Skeletal muscle tissue (tissue), 4 donors: ENCODE results near the gene PAFAH1B2. TPM values are rescaled to one million over a fixed set of nuclear protein-coding genes. Genes with fewer than 3 reads are reported as not detected.
A peak's percentile ranks its signal among the peaks of the same experiment; 100 is the strongest.

ENCODE experiments used
- H3K27ac ChIP-seq: one replicate; pipeline ENCODE4 v1.7.0; 2013; ENCODE audit warnings: mild to moderate bottlenecking, low read depth, low read length, inconsistent platforms
- H3K27me3 ChIP-seq, 3 donors: one replicate each; pipeline ENCODE4 v1.7.0; 2013; ENCODE audit warnings: low read length in 3 of 3; ENCODE audit not compliant: control insufficient read depth in 3 of 3, insufficient read depth in 3 of 3
- H3K36me3 ChIP-seq, 3 donors: one replicate each; pipeline ENCODE4 v1.7.0; 2013; ENCODE audit warnings: low read length in 3 of 3; ENCODE audit not compliant: control insufficient read depth in 3 of 3, insufficient read depth in 3 of 3
- H3K4me1 ChIP-seq, 3 donors: one replicate each; pipeline ENCODE4 v1.7.0; 2013; ENCODE audit warnings: low read length in 3 of 3, mild to moderate bottlenecking in 3 of 3; ENCODE audit not compliant: control insufficient read depth in 3 of 3, insufficient read depth in 3 of 3
- H3K4me3 ChIP-seq, 3 donors: one replicate each; pipeline ENCODE4 v1.7.0; 2013; ENCODE audit warnings: low read length in 3 of 3
- H3K9ac ChIP-seq, 3 donors: one replicate each; pipeline ENCODE4 v1.7.0; 2013; ENCODE audit warnings: low read length in 3 of 3, mild to moderate bottlenecking in 3 of 3, moderate library complexity in 2 of 3, low read depth in 1 of 3
- H3K9me3 ChIP-seq, 3 donors: one replicate each; pipeline ENCODE4 v1.7.0; 2013; ENCODE audit warnings: low read length in 3 of 3; ENCODE audit not compliant: control insufficient read depth in 3 of 3
- total RNA-seq: library from RNA; depleted of rRNA; stranded (reverse); fragments of >200 nt; gene quantifications from one replicate; pipeline ENCODE4 v1.2.3, GENCODE V29; 2014
- donor health status: Osteomylitis.

The PAFAH1B2 gene
- total RNA-seq, 1 donor from 2014 or later, result 75.2 TPM

DNA sequence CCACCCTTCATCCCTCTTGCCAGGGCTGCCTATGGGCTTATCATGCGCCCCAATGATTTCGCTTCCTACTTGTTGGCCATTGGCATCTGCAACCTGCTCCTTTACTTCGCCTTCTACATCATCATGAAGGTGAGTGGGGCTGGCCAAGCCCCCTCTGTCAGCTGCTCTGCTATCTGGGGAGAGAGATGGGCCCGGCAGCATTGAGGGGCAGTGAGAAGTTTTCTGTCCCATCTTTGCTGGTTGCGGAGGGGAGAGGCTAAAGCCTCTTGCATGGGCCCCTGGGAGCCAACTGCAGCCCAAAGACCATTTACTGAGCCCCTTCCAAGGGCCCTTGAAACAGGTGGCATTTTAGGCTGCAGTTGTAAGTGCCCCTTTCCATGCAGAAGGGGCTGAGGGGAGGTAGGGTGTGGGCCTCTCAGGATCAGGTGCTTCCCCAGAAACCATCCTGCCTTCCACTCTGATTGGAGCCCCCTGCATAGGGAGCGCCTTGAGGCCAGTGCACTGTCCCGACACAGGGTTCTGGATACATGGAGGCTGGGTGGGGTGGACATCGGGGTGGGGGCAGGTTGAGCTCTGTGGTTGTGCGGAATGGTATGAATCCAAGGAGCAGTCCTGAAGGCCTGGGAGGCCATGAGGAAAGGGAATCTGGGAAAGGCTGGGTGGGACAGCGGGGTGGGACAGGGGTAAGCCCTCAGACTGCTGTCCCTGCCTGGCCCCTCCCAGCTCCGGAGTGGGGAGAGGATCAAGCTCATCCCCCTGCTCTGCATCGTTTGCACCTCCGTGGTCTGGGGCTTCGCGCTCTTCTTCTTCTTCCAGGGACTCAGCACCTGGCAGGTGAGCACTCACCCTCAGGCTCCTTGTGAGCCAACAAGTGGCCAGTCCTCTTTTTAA, 49.3 kb downstream of the PAFAH1B2 start:
- Histone ChIP-seq H3K4me3 (no peak overlapping the region), H3K4me1 (peaks cover 8 to 17% (median 9%) of the 10 kb centered on the region in 3 donors), H3K36me3 (peaks cover 52 to 63% (median 53%) of the 10 kb centered on the region in 3 donors), H3K9ac (no peak overlapping the region), H3K27me3 (no peaks in the 10 kb centered on the region), H3K27ac (no peak overlapping the region), H3K9me3 (no peaks in the 10 kb centered on the region)

DNA sequence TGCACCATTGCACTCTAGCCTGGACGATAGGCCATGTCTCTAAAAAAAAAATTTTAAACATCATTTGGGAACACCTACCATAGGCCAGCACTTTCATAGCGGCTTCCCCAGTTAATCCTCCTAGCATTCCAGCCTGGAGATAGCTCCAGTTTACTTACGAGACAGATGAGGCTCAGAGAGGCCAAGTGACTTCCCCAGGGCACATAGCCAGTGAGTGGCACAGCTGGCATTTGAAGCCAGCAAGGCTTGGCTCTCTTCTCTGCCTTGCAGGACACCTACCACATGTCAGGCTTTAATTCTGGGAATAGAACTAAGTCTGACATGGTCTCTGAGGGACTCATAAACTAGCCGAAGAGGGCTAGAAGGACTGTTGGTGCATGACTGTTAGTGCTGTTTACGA, 50.2 kb downstream of the PAFAH1B2 start:
- Histone ChIP-seq H3K4me1 (peaks cover 11 to 20% (median 12%) of the 10 kb centered on the region in 3 donors), H3K27me3 (peaks cover 0 to 4% (median 0%) of the 10 kb centered on the region in 3 donors), H3K36me3 (peaks cover 43 to 56% (median 45%) of the 10 kb centered on the region in 3 donors), H3K9ac (no peak overlapping the region), H3K9me3 (no peaks in the 10 kb centered on the region), H3K4me3 (no peak overlapping the region), H3K27ac (no peak overlapping the region)

DNA sequence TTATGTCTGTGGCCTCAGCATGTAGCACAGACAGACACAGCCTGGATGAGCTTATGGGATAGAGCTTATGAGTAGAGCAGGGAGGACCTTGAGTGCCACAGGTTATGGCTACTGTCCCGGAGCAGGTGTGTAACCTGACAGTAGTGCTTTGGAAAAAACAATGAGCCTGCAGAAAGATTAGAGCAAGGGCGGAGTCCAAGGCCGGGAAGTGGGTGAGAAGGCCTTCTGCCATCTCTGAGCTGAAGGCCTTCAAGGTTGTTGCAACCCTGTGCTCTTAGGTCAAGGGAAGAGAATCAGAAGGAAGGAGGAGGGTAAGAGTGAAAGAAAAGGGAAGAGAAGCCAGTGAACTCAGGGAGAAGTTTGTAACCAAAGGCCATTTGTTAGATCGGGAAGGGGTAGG, 51.2 kb downstream of the PAFAH1B2 start:
- no peak overlapping the region for H3K4me3 ChIP-seq
- H3K27me3 ChIP-seq, result peaks cover 0 to 4% (median 0%) of the 10 kb centered on the region in 3 donors
- peaks cover 11 to 20% (median 12%) of the 10 kb centered on the region in 3 donors for H3K4me1 ChIP-seq
- no peaks in the 10 kb centered on the region for H3K9me3 ChIP-seq
- no peak overlapping the region for H3K27ac ChIP-seq
- H3K36me3 ChIP-seq, result peaks cover 35 to 47% (median 35%) of the 10 kb centered on the region in 3 donors
- H3K9ac ChIP-seq, result no peak overlapping the region

DNA sequence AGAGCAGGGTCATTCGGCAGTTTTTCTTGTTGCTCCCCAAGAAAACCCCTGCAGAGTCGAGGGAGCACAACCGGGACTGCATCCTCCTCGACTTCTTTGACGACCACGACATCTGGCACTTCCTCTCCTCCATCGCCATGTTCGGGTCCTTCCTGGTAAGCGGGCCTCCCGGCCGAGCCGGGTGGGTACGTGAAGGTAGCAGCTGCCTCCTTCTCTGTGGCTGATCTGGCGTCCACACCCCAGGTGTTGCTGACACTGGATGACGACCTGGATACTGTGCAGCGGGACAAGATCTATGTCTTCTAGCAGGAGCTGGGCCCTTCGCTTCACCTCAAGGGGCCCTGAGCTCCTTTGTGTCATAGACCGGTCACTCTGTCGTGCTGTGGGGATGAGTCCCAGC, 51.7 kb downstream of the PAFAH1B2 start:
- Histone ChIP-seq H3K4me3 (no peak overlapping the region), H3K9ac (no peak overlapping the region), H3K9me3 (no peaks in the 10 kb centered on the region), H3K4me1 (peaks cover 12 to 23% (median 14%) of the 10 kb centered on the region in 3 donors), H3K27ac (no peak overlapping the region), H3K27me3 (peaks cover 0 to 4% (median 0%) of the 10 kb centered on the region in 3 donors), H3K36me3 (peaks cover 30 to 41% (median 31%) of the 10 kb centered on the region in 3 donors)

DNA sequence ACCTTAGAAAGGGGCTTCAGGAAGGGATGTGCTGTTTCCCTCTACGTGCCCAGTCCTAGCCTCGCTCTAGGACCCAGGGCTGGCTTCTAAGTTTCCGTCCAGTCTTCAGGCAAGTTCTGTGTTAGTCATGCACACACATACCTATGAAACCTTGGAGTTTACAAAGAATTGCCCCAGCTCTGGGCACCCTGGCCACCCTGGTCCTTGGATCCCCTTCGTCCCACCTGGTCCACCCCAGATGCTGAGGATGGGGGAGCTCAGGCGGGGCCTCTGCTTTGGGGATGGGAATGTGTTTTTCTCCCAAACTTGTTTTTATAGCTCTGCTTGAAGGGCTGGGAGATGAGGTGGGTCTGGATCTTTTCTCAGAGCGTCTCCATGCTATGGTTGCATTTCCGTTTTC, 52.9 kb downstream of the PAFAH1B2 start:
- no peak overlapping the region for H3K9ac ChIP-seq
- peaks cover 24 to 32% (median 26%) of the 10 kb centered on the region in 3 donors for H3K36me3 ChIP-seq
- peak overlapping the region; percentile 88 for H3K27ac ChIP-seq
- peaks cover 0 to 4% (median 0%) of the 10 kb centered on the region in 3 donors for H3K27me3 ChIP-seq
- no peak overlapping the region for H3K4me3 ChIP-seq
- H3K4me1 ChIP-seq, result peaks cover 24 to 35% (median 24%) of the 10 kb centered on the region in 3 donors
- H3K9me3 ChIP-seq, result no peaks in the 10 kb centered on the region

DNA sequence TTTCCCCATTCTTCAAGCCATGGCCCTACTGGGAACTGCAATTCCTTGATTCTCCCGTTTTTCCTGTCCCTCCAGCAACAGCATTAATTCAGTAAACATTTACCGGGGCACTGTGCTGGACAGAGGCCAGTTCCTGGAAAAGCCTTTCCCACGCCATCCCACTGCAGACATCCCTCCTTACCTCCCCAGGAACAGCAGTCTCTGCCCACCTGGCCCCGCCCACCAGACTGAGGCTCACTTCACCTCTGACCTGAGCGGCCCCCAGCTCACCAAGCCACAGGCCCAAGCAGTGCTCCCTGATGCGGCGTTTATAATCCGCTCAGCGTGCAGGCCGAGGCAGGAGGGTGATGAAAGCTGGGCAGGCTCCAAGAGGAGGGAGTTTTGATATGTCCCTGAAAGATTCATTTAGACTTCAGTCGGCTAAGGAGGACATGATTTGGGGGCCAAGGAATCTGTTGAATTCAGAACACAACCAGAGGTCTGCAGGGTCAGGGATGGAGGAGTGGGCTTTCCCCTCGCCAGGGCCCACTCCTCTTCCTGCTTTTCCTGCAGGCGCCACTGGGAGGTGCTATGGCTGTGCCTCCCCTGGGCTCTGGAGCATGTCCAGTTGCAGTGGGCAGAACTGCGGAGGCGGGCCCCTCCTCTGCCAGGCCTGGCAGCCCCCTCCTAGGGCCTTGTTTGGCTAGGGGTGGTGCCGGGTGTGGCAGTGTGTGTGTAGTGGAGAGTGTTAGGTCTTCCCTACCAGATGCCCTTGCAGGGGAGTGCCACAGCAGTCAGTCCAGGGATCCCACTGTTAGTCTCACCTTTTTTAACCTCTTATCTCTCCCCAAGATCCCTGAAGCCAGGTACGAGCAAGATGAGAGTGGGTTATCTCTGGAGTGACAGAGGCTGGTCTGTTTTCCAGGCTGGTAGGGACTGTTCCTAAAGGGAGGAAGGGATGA, 53.7 kb downstream of the PAFAH1B2 start:
- Histone ChIP-seq H3K4me1 (peaks cover 31 to 42% (median 32%) of the 10 kb centered on the region in 3 donors), H3K27ac (peak overlapping the region; percentile 88), H3K4me3 (peak overlapping the region in 1 of 3 donors; percentile 21), H3K9ac (peak overlapping the region; percentile 60 to 76 (median 73)), H3K27me3 (peaks cover 0 to 4% (median 0%) of the 10 kb centered on the region in 3 donors), H3K36me3 (peaks cover 16 to 27% (median 23%) of the 10 kb centered on the region in 3 donors), H3K9me3 (no peaks in the 10 kb centered on the region)

DNA sequence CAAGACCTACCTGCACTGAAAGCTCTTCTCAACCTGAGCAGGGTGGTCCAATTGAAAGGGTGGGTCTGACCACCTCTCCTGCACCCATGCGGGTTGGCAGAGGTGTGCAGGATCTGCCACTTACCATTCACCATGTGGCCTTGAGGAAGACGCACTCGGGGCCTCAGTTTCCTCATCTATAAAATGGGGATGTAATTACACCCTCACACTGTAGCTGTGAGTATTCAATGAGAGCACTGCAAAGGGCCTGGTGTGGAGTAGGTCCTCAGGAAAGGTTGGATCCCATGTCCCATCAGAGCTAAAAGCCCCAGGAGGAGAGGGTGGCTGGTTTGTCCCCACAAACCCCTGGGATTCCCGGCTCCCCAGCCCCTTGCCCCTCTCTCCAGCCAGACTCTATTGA, 54.5 kb downstream of the PAFAH1B2 start:
- Histone ChIP-seq H3K27me3 (peaks cover 0 to 4% (median 0%) of the 10 kb centered on the region in 3 donors), H3K4me1 (peaks cover 34 to 49% (median 38%) of the 10 kb centered on the region in 3 donors), H3K36me3 (peaks cover 16 to 27% (median 23%) of the 10 kb centered on the region in 3 donors), H3K9ac (peak overlapping the region; percentile 60 to 76 (median 73)), H3K27ac (peak overlapping the region; percentile 88), H3K4me3 (peak overlapping the region; percentile 54 to 58 (median 56)), H3K9me3 (no peaks in the 10 kb centered on the region)

DNA sequence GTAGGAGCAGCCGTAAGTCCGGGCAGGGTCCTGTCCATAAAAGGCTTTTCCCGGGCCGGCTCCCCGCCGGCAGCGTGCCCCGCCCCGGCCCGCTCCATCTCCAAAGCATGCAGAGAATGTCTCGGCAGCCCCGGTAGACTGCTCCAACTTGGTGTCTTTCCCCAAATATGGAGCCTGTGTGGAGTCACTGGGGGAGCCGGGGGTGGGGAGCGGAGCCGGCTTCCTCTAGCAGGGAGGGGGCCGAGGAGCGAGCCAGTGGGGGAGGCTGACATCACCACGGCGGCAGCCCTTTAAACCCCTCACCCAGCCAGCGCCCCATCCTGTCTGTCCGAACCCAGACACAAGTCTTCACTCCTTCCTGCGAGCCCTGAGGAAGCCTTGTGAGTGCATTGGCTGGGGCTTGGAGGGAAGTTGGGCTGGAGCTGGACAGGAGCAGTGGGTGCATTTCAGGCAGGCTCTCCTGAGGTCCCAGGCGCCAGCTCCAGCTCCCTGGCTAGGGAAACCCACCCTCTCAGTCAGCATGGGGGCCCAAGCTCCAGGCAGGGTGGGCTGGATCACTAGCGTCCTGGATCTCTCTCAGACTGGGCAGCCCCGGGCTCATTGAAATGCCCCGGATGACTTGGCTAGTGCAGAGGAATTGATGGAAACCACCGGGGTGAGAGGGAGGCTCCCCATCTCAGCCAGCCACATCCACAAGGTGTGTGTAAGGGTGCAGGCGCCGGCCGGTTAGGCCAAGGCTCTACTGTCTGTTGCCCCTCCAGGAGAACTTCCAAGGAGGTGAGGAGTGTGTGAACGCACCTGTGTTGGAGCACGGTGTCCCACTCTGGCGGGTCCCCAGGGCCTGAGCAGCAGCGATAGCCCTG, 55.2 kb downstream of the PAFAH1B2 start, which contains the start of gene TAGLN:
TAGLN (plus strand) TSS at position 318 of the 863 bp plus-strand sequence. CDS start 3,644 bp downstream, outside the sequence.
- peaks cover 19 to 32% (median 30%) of the 10 kb centered on the region in 3 donors for H3K36me3 ChIP-seq
- H3K9ac ChIP-seq, result peak within 1 kb of the TSS; percentile 76 to 80 (median 77)
- H3K27me3 ChIP-seq, result peaks cover 0 to 4% (median 0%) of the 10 kb centered on the region in 3 donors
- H3K9me3 ChIP-seq, result no peaks in the 10 kb centered on the region
- H3K27ac ChIP-seq, result peak within 1 kb of the TSS; percentile 88
- peaks cover 38 to 53% (median 45%) of the 10 kb centered on the region in 3 donors for H3K4me1 ChIP-seq
- peak within 1 kb of the TSS; percentile 61 to 78 (median 64) for H3K4me3 ChIP-seq
